H1 (cell line): ENCODE data around the gene SYNPO2L. TPM values are rescaled to one million over a fixed set of nuclear protein-coding genes. Genes with fewer than 3 reads are reported as not detected.

Experiments
- CTCF ChIA-PET: fragments of 300-600 bp; sonication (Branson Sonifier 250); formaldehyde crosslinking; loops from one replicate; lab custom pipeline; 2021; ENCODE audit not compliant: partially characterized antibody; lab: Charles Lee
- POLR2A ChIA-PET: fragments of 300-600 bp; sonication (Branson Sonifier 250); formaldehyde crosslinking; loops from one replicate; lab custom pipeline; 2021; ENCODE audit warnings: inconsistent platforms; ENCODE audit not compliant: partially characterized antibody; lab: Charles Lee
- DNase-seq, 2 experiments: peaks; one replicate each; pipeline versions ENCODE4 v3.0.0 to v3.0.0-alpha.2; 2010 to 2022; ENCODE audit warnings: low spot score in 2 of 2, low read depth in 1 of 2, mixed read lengths in 1 of 2
- FAIRE-seq: peaks from 2 replicates; lab custom pipeline; 2011; peaks lifted over from hg19 to GRCh38; lab: Jason Lieb, UNC
- H2AFZ ChIP-seq: 2 replicates; pipeline ENCODE4 v1.8.1; 2012; ENCODE audit warnings: low read length, inconsistent platforms
- H2AK5ac ChIP-seq: 2 replicates; pipeline ENCODE4 v1.6.1; 2013; ENCODE audit warnings: low read depth, low read length
- H2BK120ac ChIP-seq: replicated peaks from 2 replicates; pipeline ENCODE3; 2013; ENCODE audit warnings: low read depth, low read length, inconsistent platforms
- H2BK12ac ChIP-seq: 2 replicates; pipeline ENCODE4 v1.6.1; 2013; ENCODE audit warnings: low read depth, low read length
- H2BK15ac ChIP-seq: 2 replicates; pipeline ENCODE4 v1.6.1; 2013; ENCODE audit warnings: low read length
- H2BK20ac ChIP-seq: 2 replicates; pipeline ENCODE4 v1.6.1; 2013; ENCODE audit warnings: low read length
- H2BK5ac ChIP-seq: 2 replicates; pipeline ENCODE4 v1.6.1; 2013; ENCODE audit warnings: low read depth, low read length
- H3K14ac ChIP-seq: 2 replicates; pipeline ENCODE4 v1.6.1; 2013; ENCODE audit warnings: inconsistent platforms; ENCODE audit not compliant: insufficient read length
- H3K18ac ChIP-seq: 2 replicates; pipeline ENCODE4 v1.6.1; 2013; ENCODE audit warnings: low read length; ENCODE audit errors: extremely low read depth
- H3K23ac ChIP-seq: 2 replicates; pipeline ENCODE4 v1.6.1; 2013; ENCODE audit warnings: inconsistent platforms; ENCODE audit not compliant: insufficient read length
- H3K23me2 ChIP-seq: 2 replicates; pipeline ENCODE4 v1.6.1; 2013; ENCODE audit warnings: low read depth, low read length
- H3K27ac ChIP-seq: 2 replicates; pipeline ENCODE4 v1.6.1; 2011; ENCODE audit warnings: low read depth, low read length, inconsistent platforms
- H3K27me3 ChIP-seq, 4 experiments: replicated peaks in 1 of 4; 1 replicate in 1 of 4; 2 replicates in 3 of 4; pipeline versions ENCODE4 v1.6.1 to v1.8.1; 2011 to 2013; ENCODE audit warnings: low read length in 3 of 4, mild to moderate bottlenecking in 3 of 4, inconsistent platforms in 2 of 4, mixed read lengths in 2 of 4, moderate library complexity in 1 of 4; ENCODE audit not compliant: control insufficient read depth in 3 of 4, insufficient read depth in 3 of 4; ENCODE audit errors: extremely low read depth in 1 of 4
- H3K36me3 ChIP-seq, 4 experiments: 2 replicates each; pipeline versions ENCODE4 v1.6.1 to v1.8.1; 2011 to 2013; ENCODE audit warnings: mild to moderate bottlenecking in 4 of 4, low read length in 3 of 4, moderate library complexity in 2 of 4, control low read depth in 1 of 4, inconsistent platforms in 1 of 4; ENCODE audit not compliant: insufficient read depth in 4 of 4, control insufficient read depth in 2 of 4
- H3K4ac ChIP-seq: replicated peaks from 2 replicates; pipeline ENCODE3; 2013; ENCODE audit warnings: low read length, low read depth, mixed read lengths, inconsistent platforms; ENCODE audit not compliant: insufficient read length
- H3K4me1 ChIP-seq, 4 experiments: replicated peaks in 1 of 4; 1 replicate in 1 of 4; 2 replicates in 3 of 4; pipeline versions ENCODE4 v1.6.1 to v1.8.1; 2011 to 2013; ENCODE audit warnings: low read length in 3 of 4, inconsistent platforms in 2 of 4, mixed read lengths in 1 of 4; ENCODE audit not compliant: insufficient read depth in 4 of 4, control insufficient read depth in 3 of 4
- H3K4me2 ChIP-seq, 2 experiments: 2 replicates each; pipeline versions ENCODE4 v1.6.1 to v1.8.1; 2011 to 2013; ENCODE audit warnings: low read depth in 2 of 2, low read length in 2 of 2, control low read depth in 1 of 2, inconsistent platforms in 1 of 2, mild to moderate bottlenecking in 1 of 2; ENCODE audit not compliant: insufficient read depth in 1 of 2
- H3K4me3 ChIP-seq, 4 experiments: fragments of 200-600, 300-600 bp in 1 of 4; sonication (generic), shearing (Covaris generic), sonication (Bioruptor Twin) in 1 of 4; 2 replicates each; pipeline versions ENCODE4 v1.5.1 to v1.8.1; 2011 to 2016; ENCODE audit warnings: low read length in 4 of 4, low read depth in 3 of 4, control low read depth in 2 of 4, inconsistent platforms in 2 of 4, mild to moderate bottlenecking in 2 of 4, mixed read lengths in 1 of 4, moderate library complexity in 1 of 4; ENCODE audit not compliant: insufficient read depth in 2 of 4; ENCODE audit errors: extremely low read depth in 1 of 4
- H3K56ac ChIP-seq: replicated peaks from 2 replicates; pipeline ENCODE3; 2013; ENCODE audit warnings: low read depth, mild to moderate bottlenecking, mixed read lengths, low read length, inconsistent platforms; ENCODE audit not compliant: insufficient read length
- H3K79me1 ChIP-seq: 2 replicates; pipeline ENCODE4 v1.6.1; 2013; ENCODE audit warnings: low read depth, low read length, control low read depth
- H3K79me2 ChIP-seq, 2 experiments: 2 replicates each; pipeline versions ENCODE4 v1.6.1 to v1.8.1; 2012 to 2013; ENCODE audit warnings: low read length in 2 of 2, mild to moderate bottlenecking in 2 of 2, inconsistent platforms in 1 of 2; ENCODE audit not compliant: insufficient read depth in 2 of 2, control insufficient read depth in 1 of 2
- H3K9ac ChIP-seq, 4 experiments: replicated peaks in 1 of 4; 1 replicate in 1 of 4; 2 replicates in 3 of 4; pipeline versions ENCODE4 v1.6.1 to v1.8.1; 2011 to 2013; ENCODE audit warnings: low read depth in 3 of 4, low read length in 3 of 4, control low read depth in 2 of 4, mild to moderate bottlenecking in 2 of 4, moderate library complexity in 2 of 4, inconsistent platforms in 1 of 4; ENCODE audit errors: extremely low read depth in 1 of 4
- H3K9me3 ChIP-seq, 2 experiments: 2 replicates each; pipeline versions ENCODE4 v1.6.1 to v1.8.1; 2012 to 2013; ENCODE audit warnings: mild to moderate bottlenecking in 2 of 2, moderate library complexity in 2 of 2, control low read depth in 1 of 2, inconsistent platforms in 1 of 2, low read depth in 1 of 2, low read length in 1 of 2, mixed read lengths in 1 of 2; ENCODE audit not compliant: insufficient read depth in 2 of 2
- H4K20me1 ChIP-seq, 2 experiments: replicated peaks in 1 of 2; 2 replicates each; pipeline versions ENCODE3 to v1.8.1; 2011 to 2013; ENCODE audit warnings: inconsistent platforms in 2 of 2, low read length in 2 of 2, mild to moderate bottlenecking in 1 of 2; ENCODE audit not compliant: insufficient read depth in 2 of 2, control insufficient read depth in 1 of 2
- H4K5ac ChIP-seq: 2 replicates; pipeline ENCODE4 v1.6.1; 2013; ENCODE audit warnings: low read length, low read depth, mixed read lengths, inconsistent platforms; ENCODE audit not compliant: insufficient read length
- H4K8ac ChIP-seq: 2 replicates; pipeline ENCODE4 v1.8.0; 2013; ENCODE audit warnings: mild to moderate bottlenecking, moderate library complexity, low read length, inconsistent platforms; ENCODE audit not compliant: insufficient read depth; ENCODE audit errors: extremely low read depth
- H4K91ac ChIP-seq: replicated peaks from 2 replicates; pipeline ENCODE3; 2013; ENCODE audit warnings: low read length, mixed read lengths, inconsistent platforms; ENCODE audit not compliant: insufficient read length
- ASH2L ChIP-seq: fragments of 200-600, 300-600 bp; sonication (generic); IDR thresholded peaks from one replicate; pipeline ENCODE4 v1.7.1; 2017; ENCODE audit warnings: low read length
- BCL11A ChIP-seq, 2 experiments: IDR thresholded peaks; one replicate each; pipeline ENCODE4 v1.6.1; 2011; ENCODE audit warnings: low read depth in 2 of 2, low read length in 2 of 2, mild to moderate bottlenecking in 2 of 2
- CHD2 ChIP-seq: IDR thresholded peaks from 2 replicates; pipeline ENCODE4 v1.6.1; 2012; ENCODE audit warnings: low read length, improper control_type of control experiment
- EGR1 ChIP-seq: IDR thresholded peaks from 2 replicates; pipeline ENCODE4 v1.6.1; 2011; ENCODE audit warnings: low read depth, low read length, borderline replicate concordance
- HDAC2 ChIP-seq, 2 experiments: fragments of 300-600 bp in 1 of 2; sonication (generic) in 1 of 2; IDR thresholded peaks; 2 replicates each; pipeline ENCODE4 v1.6.1; 2011 to 2012; ENCODE audit warnings: low read depth in 2 of 2, low read length in 2 of 2, mild to moderate bottlenecking in 2 of 2, moderate library complexity in 2 of 2, borderline replicate concordance in 1 of 2, inconsistent platforms in 1 of 2
- POLR2AphosphoS5 ChIP-seq: IDR thresholded peaks from 2 replicates; pipeline ENCODE4 v1.6.1; 2011; ENCODE audit warnings: low read depth, low read length
- POU5F1 ChIP-seq: IDR thresholded peaks from 2 replicates; pipeline ENCODE4 v1.6.1; 2011; ENCODE audit warnings: low read depth, mild to moderate bottlenecking, low read length, moderate library complexity
- RAD21 ChIP-seq, 2 experiments: IDR thresholded peaks in 1 of 2; conservative IDR thresholded peaks in 1 of 2; 2 replicates each; pipeline ENCODE4 v1.6.1; 2011; ENCODE audit warnings: low read depth in 2 of 2, low read length in 2 of 2, improper control_type of control experiment in 1 of 2, inconsistent platforms in 1 of 2, mild to moderate bottlenecking in 1 of 2, moderate library complexity in 1 of 2
- RXRA ChIP-seq: IDR thresholded peaks from 2 replicates; pipeline ENCODE4 v1.6.1; 2011; ENCODE audit warnings: low read depth, mild to moderate bottlenecking, low read length, moderate library complexity; ENCODE audit not compliant: insufficient read depth
- SIRT6 ChIP-seq: IDR thresholded peaks from one replicate; pipeline ENCODE4 v1.7.1; 2012; ENCODE audit warnings: low read length, inconsistent platforms
- SP1 ChIP-seq: IDR thresholded peaks from 2 replicates; pipeline ENCODE4 v1.6.1; 2011; ENCODE audit warnings: low read depth, low read length
- SRF ChIP-seq: IDR thresholded peaks from 2 replicates; pipeline ENCODE4 v1.6.1; 2011; ENCODE audit warnings: mild to moderate bottlenecking, low read depth, low read length, moderate library complexity
- TAF7 ChIP-seq: optimal IDR thresholded peaks from 2 replicates; pipeline ENCODE3; 2011; ENCODE audit warnings: low read depth, mild to moderate bottlenecking, inconsistent platforms, low read length, moderate library complexity, borderline replicate concordance
- TCF12 ChIP-seq: IDR thresholded peaks from 2 replicates; pipeline ENCODE4 v1.6.1; 2011; ENCODE audit warnings: low read depth, mild to moderate bottlenecking, low read length
- YY1 ChIP-seq: IDR thresholded peaks from 2 replicates; pipeline ENCODE4 v1.6.1; 2011; ENCODE audit warnings: low read depth, mild to moderate bottlenecking, low read length
- WGBS, 2 experiments: shearing (Covaris generic) in 1 of 2; methylation state at CpG; one replicate each; pipeline versions ENCODE4 v1.1.6 to v1.1.7; 2013 to 2015; ENCODE audit warnings: low lambda C conversion rate in 2 of 2, mixed read lengths in 2 of 2, inconsistent platforms in 1 of 2, low coverage in 1 of 2, missing lambda C conversion rate in 1 of 2; ENCODE audit not compliant: insufficient replicate concordance in 2 of 2, insufficient coverage in 1 of 2, insufficient read length in 1 of 2; ENCODE audit errors: extremely low coverage in 1 of 2, missing lambda C conversion rate in 1 of 2; 5-methylcytosine and 5-hydroxymethylcytosine counted together
- polyA plus RNA-seq, 7 experiments: library from polyadenylated mRNA; depleted of rRNA in 3 of 7; stranded (reverse) in 5 of 7; unstranded in 2 of 7; fragments of >200 nt in 5 of 7; fragments of 200-250 nt in 2 of 7; gene quantifications; 1 replicate in 5 of 7; 2 replicates in 1 of 7; 4 replicates in 1 of 7; pipeline versions ENCODE4 v1.2.1 to v1.2.3, GENCODE V29; 2011 to 2013; ENCODE audit warnings: missing spikeins in 2 of 7, mixed read lengths in 2 of 7
- total RNA-seq: library from RNA; stranded (reverse); fragmentation: NEBNext Ultra II Directional; extraction: Animal tissue kit (Norgen Biotek cat#: 25700); gene quantifications from 2 replicates; pipeline ENCODE4 v1.2.1, GENCODE V29; 2021

SYNPO2L gene
- total and polyA plus RNA-seq, 2 of the 8 experiments (the other 6 are each of a cell fraction or from before 2014, with no cell fraction given) = 0.05 to 0.19 TPM

- H2BK120ac ChIP-seq = no peak overlapping the region
- H3K23ac ChIP-seq = no peak overlapping the region
- CTCF ChIA-PET = interaction anchor here (14.5 kb wide), 1 partner anchor 107 kb away, joined by 271 read pairs; no protein-coding TSS in a partner anchor
- H3K23me2 ChIP-seq = no peaks in the 10 kb centered on the region
- no peak overlapping the region for H2BK20ac ChIP-seq
- no peaks in the 10 kb centered on the region; a peak in 1 of 7 replicates for H3K4me1 ChIP-seq
- no peak overlapping the region for H4K8ac ChIP-seq
- H3K9me3 ChIP-seq = no peaks in the 10 kb centered on the region
- POLR2A ChIA-PET = interaction anchor here (0.6 to 1.0 kb wide), 2 partner anchors 11 to 23 kb away, joined by 3 to 4 read pairs; no protein-coding TSS in a partner anchor
- H2AFZ ChIP-seq = no peak overlapping the region
- no peak overlapping the region for H3K18ac ChIP-seq
- no peak for FAIRE-seq
- no peak overlapping the region for H3K9ac ChIP-seq
- no peak overlapping the region for H3K27ac ChIP-seq
- H2BK15ac ChIP-seq = no peak overlapping the region
- no peak overlapping the region for H2AK5ac ChIP-seq
- no peak overlapping the region for H4K5ac ChIP-seq
- no peaks in the 10 kb centered on the region for H3K36me3 ChIP-seq
- H2BK12ac ChIP-seq = no peak overlapping the region
- no peak overlapping the region for H3K4me2 ChIP-seq
- no peak overlapping the region for H3K56ac ChIP-seq
- no peak overlapping the region for H2BK5ac ChIP-seq
- no peak overlapping the region for H3K4ac ChIP-seq
- no peak overlapping the region for H3K4me3 ChIP-seq
- 91% methylated on average over 3 of the region's 3 CpGs; no CpG with 5 or more reads in 1 of the 2 experiments for WGBS, 2 experiments
- H4K91ac ChIP-seq = no peak overlapping the region
- no peaks in the 10 kb centered on the region for H3K79me2 ChIP-seq
- H3K27me3 ChIP-seq = no peaks in the 10 kb centered on the region
- no peak overlapping the region for H3K14ac ChIP-seq
- DNase-seq = no peak
- H3K79me1 ChIP-seq = no peaks in the 10 kb centered on the region
- H4K20me1 ChIP-seq = no peaks in the 10 kb centered on the region
- TF ChIP-seq SRF (no peak), TAF7 (no peak), SIRT6 (no peak), POLR2AphosphoS5 (no peak), POU5F1 (no peak), RAD21 (IDR thresholded peaks at IDR 0.05 in 1 of 2, conservative IDR thresholded peaks at IDR 0.05 in 1 of 2; ENCODE audit: low read depth in 2 of 2, low read length in 2 of 2) (no peak), CHD2 (no peak), RXRA (no peak), TCF12 (no peak), EGR1 (no peak), BCL11A (IDR thresholded peaks at IDR 0.05; ENCODE audit: low read depth in 2 of 2, low read length in 2 of 2) (no peak), ASH2L (no peak), YY1 (no peak), HDAC2 (IDR thresholded peaks at IDR 0.05; ENCODE audit: borderline replicate concordance in 1 of 2, low read depth in 2 of 2, low read length in 2 of 2) (no peak), SP1 (no peak)
These were observed 16.5 kb downstream of the SYNPO2L start for GRCh38 chr10:73639286-73639685.
